Activated naive CD4-positive, alpha-beta T cell treated with anti-CD3 and anti-CD28 coated beads for 36 hours (primary cell): ENCODE data around the gene ZNF350. TPM values are rescaled to one million over a fixed set of nuclear protein-coding genes. Genes with fewer than 3 reads are reported as not detected.
"Not testable (repeated sequence)": the region's sequence is repeated elsewhere in the genome, so short reads cannot be mapped to it uniquely, and the experiment has no call there.

Experiments used
- CTCF ChIA-PET: fragments of 350-600 bp; sonication (Branson Sonifier 250); formaldehyde crosslinking; loops from one replicate; lab custom pipeline; 2021; ENCODE audit warnings: antibody characterized with exemption; lab: Charles Lee
- DNase-seq: peaks from one replicate; pipeline ENCODE4 v3.0.0-alpha.2; 2020
- H3K27ac Mint-ChIP-seq: one replicate; pipeline ENCODE4 v1.8.0; 2021; ENCODE audit warnings: mild to moderate bottlenecking, mixed read lengths
- H3K27me3 Mint-ChIP-seq: one replicate; pipeline ENCODE4 v1.8.0; 2021; ENCODE audit warnings: low read depth, mixed read lengths
- H3K36me3 Mint-ChIP-seq: one replicate; pipeline ENCODE4 v1.8.0; 2021; ENCODE audit warnings: low read depth, mixed read lengths
- H3K4me1 Mint-ChIP-seq: one replicate; pipeline ENCODE4 v1.8.0; 2021; ENCODE audit warnings: low read depth, mixed read lengths
- H3K4me3 Mint-ChIP-seq: one replicate; pipeline ENCODE4 v1.8.0; 2021; ENCODE audit warnings: mild to moderate bottlenecking, moderate library complexity, mixed read lengths
- H3K9me3 Mint-ChIP-seq: one replicate; pipeline ENCODE4 v1.8.0; 2021; ENCODE audit warnings: mixed read lengths
- intact Hi-C: fragments of 100-400 bp; cut with micrococcal nuclease; formaldehyde crosslinking; loops from one replicate; pipeline ENCODE4 v1.15.1; 2023
- total RNA-seq, 2 experiments: library from RNA; stranded (reverse); gene quantifications; one replicate each; pipeline ENCODE4 v1.2.3, GENCODE V29; 2021

Gene ZNF350
- 1 to 10 TPM; 6.6 to 6.7 TPM for total RNA-seq

- Mint-ChIP-seq H3K36me3 (peaks cover 48% of the 10 kb centered on the region), H3K27me3 (no peaks in the 10 kb centered on the region), H3K27ac (peak within 1 kb of the TSS; percentile 76), H3K9me3 (peaks cover 45% of the 10 kb centered on the region), H3K4me3 (peak within 1 kb of the TSS; percentile 85), H3K4me1 (peaks cover 9% of the 10 kb centered on the region)
- intact Hi-C loops = loop anchor here (1.0 kb wide), 6 partner anchors 22 to 185 kb away; partner anchors contain the start of genes ZNF613, ZNF614, ZNF615 and ZNF649
- CTCF ChIA-PET = interaction anchor here (0.6 kb wide), 1 partner anchor 178 kb away, joined by 3 read pairs; no protein-coding TSS in a partner anchor
- peak; percentile 96 for DNase-seq
These were observed at the start of gene ZNF350 for GRCh38 chr19:51986309-51987291. Gene ZNF350, minus strand, starts transcription at chr19:51986840. Its CDS starts 12,480 bp downstream, at chr19:51974360.

- Mint-ChIP-seq H3K36me3 (peaks cover 81% of the 10 kb centered on the region), H3K4me1 (peaks cover 4% of the 10 kb centered on the region), H3K27ac (no peak overlapping the region), H3K4me3 (no peak overlapping the region), H3K9me3 (peaks cover 58% of the 10 kb centered on the region), H3K27me3 (no peaks in the 10 kb centered on the region)
- CTCF ChIA-PET = no interaction called here
- intact Hi-C loops = no loop called here
- DNase-seq = no peak
These were observed 47.5 kb upstream of the ZNF350 start for GRCh38 chr19:52034051-52034728.

- peak overlapping the region; percentile 91 for H3K27ac Mint-ChIP-seq
- H3K4me3 Mint-ChIP-seq = peak overlapping the region; percentile 82
- H3K4me1 Mint-ChIP-seq = peaks cover 26% of the 10 kb centered on the region
- peaks cover 45% of the 10 kb centered on the region for H3K9me3 Mint-ChIP-seq
- intact Hi-C loops = loop anchor here (1.0 to 10.0 kb wide), 5 partner anchors 20 to 456 kb away; partner anchors contain the start of genes PPP2R1A, ZNF175, ZNF350 and ZNF432
- H3K27me3 Mint-ChIP-seq = no peaks in the 10 kb centered on the region
- CTCF ChIA-PET = no interaction called here
- no peak for DNase-seq
- H3K36me3 Mint-ChIP-seq = peaks cover 69% of the 10 kb centered on the region
These were observed 42.1 kb upstream of the ZNF350 start for GRCh38 chr19:52028780-52029123.

GRCh38 chr19:52028027-52028779, 41.6 kb upstream of the ZNF350 start, which contains the start of gene ZNF614:
Gene ZNF614, minus strand, starts transcription at chr19:52028379. Its CDS starts 2,634 bp downstream, at chr19:52025745.
- H3K4me3 Mint-ChIP-seq = peak within 1 kb of the TSS; percentile 82
- H3K27ac Mint-ChIP-seq = peak within 1 kb of the TSS; percentile 91
- H3K4me1 Mint-ChIP-seq = peaks cover 26% of the 10 kb centered on the region
- CTCF ChIA-PET = no interaction called here
- H3K27me3 Mint-ChIP-seq = no peaks in the 10 kb centered on the region
- H3K36me3 Mint-ChIP-seq = peaks cover 69% of the 10 kb centered on the region
- intact Hi-C loops = loop anchor here (1.0 to 10.0 kb wide), 5 partner anchors 20 to 456 kb away; partner anchors contain the start of genes PPP2R1A, ZNF175, ZNF350 and ZNF432
- H3K9me3 Mint-ChIP-seq = peaks cover 42% of the 10 kb centered on the region
- peak; percentile 90 for DNase-seq

GRCh38 chr19:52026255-52026990, 39.8 kb upstream of the ZNF350 start:
- DNase-seq, CTCF ChIA-PET, H3K27ac Mint-ChIP-seq, H3K27me3 Mint-ChIP-seq, H3K4me3 Mint-ChIP-seq: not testable (repeated sequence)
- Mint-ChIP-seq H3K4me1 (peaks cover 26% of the 10 kb centered on the region), H3K36me3 (peaks cover 75% of the 10 kb centered on the region), H3K9me3 (peaks cover 46% of the 10 kb centered on the region)
- intact Hi-C loops = loop anchor here (5.0 to 10.0 kb wide), 2 partner anchors 168 to 454 kb away; partner anchors contain the start of genes PPP2R1A and ZNF175

- H3K27ac Mint-ChIP-seq, H3K4me3 Mint-ChIP-seq, DNase-seq, H3K27me3 Mint-ChIP-seq, CTCF ChIA-PET: not testable (repeated sequence)
- Mint-ChIP-seq H3K9me3 (peaks cover 56% of the 10 kb centered on the region), H3K36me3 (peaks cover 80% of the 10 kb centered on the region), H3K4me1 (peaks cover 27% of the 10 kb centered on the region)
- intact Hi-C loops = loop anchor here (10.0 kb wide), 1 partner anchor 170 kb away; the partner anchor contains the start of gene PPP2R1A
These were observed 37.8 kb upstream of the ZNF350 start for GRCh38 chr19:52024478-52024877.

GRCh38 chr19:52022193-52022592, 35.6 kb upstream of the ZNF350 start:
- no peak overlapping the region for H3K27ac Mint-ChIP-seq
- no peak for DNase-seq
- H3K4me3 Mint-ChIP-seq = no peak overlapping the region
- intact Hi-C loops = loop anchor here (10.0 kb wide), 1 partner anchor 173 kb away; the partner anchor contains the start of gene PPP2R1A
- no peaks in the 10 kb centered on the region for H3K27me3 Mint-ChIP-seq
- H3K9me3 Mint-ChIP-seq = peaks cover 68% of the 10 kb centered on the region
- peaks cover 20% of the 10 kb centered on the region for H3K4me1 Mint-ChIP-seq
- H3K36me3 Mint-ChIP-seq = peaks cover 95% of the 10 kb centered on the region
- CTCF ChIA-PET = no interaction called here

- peaks cover 69% of the 10 kb centered on the region for H3K9me3 Mint-ChIP-seq
- CTCF ChIA-PET = interaction anchor here (0.7 kb wide), 2 partner anchors 889 to 1102 kb away, joined by 3 to 4 read pairs; no protein-coding TSS in a partner anchor
- H3K4me1 Mint-ChIP-seq = peaks cover 7% of the 10 kb centered on the region
- intact Hi-C loops = loop anchor here (10.0 kb wide), 1 partner anchor 174 kb away; the partner anchor contains the start of gene PPP2R1A
- H3K27ac Mint-ChIP-seq = no peak overlapping the region
- DNase-seq = no peak
- no peak overlapping the region for H3K4me3 Mint-ChIP-seq
- no peaks in the 10 kb centered on the region for H3K27me3 Mint-ChIP-seq
- peaks cover 95% of the 10 kb centered on the region for H3K36me3 Mint-ChIP-seq
These were observed 33.9 kb upstream of the ZNF350 start for GRCh38 chr19:52020506-52020905.

GRCh38 chr19:52010674-52011073, 24.0 kb upstream of the ZNF350 start:
- no peak for DNase-seq
- peaks cover 56% of the 10 kb centered on the region for H3K36me3 Mint-ChIP-seq
- peaks cover 12% of the 10 kb centered on the region for H3K4me1 Mint-ChIP-seq
- no peaks in the 10 kb centered on the region for H3K27me3 Mint-ChIP-seq
- CTCF ChIA-PET = no interaction called here
- no peak overlapping the region for H3K4me3 Mint-ChIP-seq
- H3K27ac Mint-ChIP-seq = no peak overlapping the region
- intact Hi-C loops = no loop called here
- peaks cover 33% of the 10 kb centered on the region for H3K9me3 Mint-ChIP-seq

GRCh38 chr19:52007806-52008557, 21.3 kb upstream of the ZNF350 start, which contains the start of gene ZNF615:
Gene ZNF615, minus strand, starts transcription at chr19:52008211. Its CDS starts 4,500 bp downstream, at chr19:52003711.
- peak; percentile 91 for DNase-seq
- Mint-ChIP-seq H3K4me1 (peaks cover 12% of the 10 kb centered on the region), H3K9me3 (peaks cover 33% of the 10 kb centered on the region), H3K4me3 (peak within 1 kb of the TSS; percentile 88), H3K27me3 (no peaks in the 10 kb centered on the region), H3K36me3 (peaks cover 52% of the 10 kb centered on the region), H3K27ac (peak within 1 kb of the TSS; percentile 97)
- intact Hi-C loops = loop anchor here (1.0 kb wide), 4 partner anchors 20 to 81 kb away; partner anchors contain the start of genes ZNF350, ZNF613 and ZNF614
- CTCF ChIA-PET = no interaction called here
